Endothelial cell of umbilical vein (primary cell): ENCODE data around the gene GSTM3. TPM values are rescaled to one million over a fixed set of nuclear protein-coding genes. Genes with fewer than 3 reads are reported as not detected.
"Not testable (repeated sequence)": the region's sequence is repeated elsewhere in the genome, so short reads cannot be mapped to it uniquely, and the experiment has no call there.

Source experiments
- BruUV-seq: library from RNA; stranded (reverse); fragments of 400-500 nt; replicated peaks from 2 replicates; lab custom pipeline; 2021; lab: Mats Ljungman, UMichigan
- CTCF ChIA-PET: fragments of 300-600, 350-600 bp; sonication (Branson Sonifier 250); formaldehyde crosslinking; loops from one replicate; lab custom pipeline; 2021; ENCODE audit warnings: antibody characterized with exemption, inconsistent platforms; lab: Charles Lee
- POLR2A ChIA-PET: fragments of 300-600, 350-600 bp; sonication (Branson Sonifier 250); formaldehyde crosslinking; loops from one replicate; lab custom pipeline; 2021; ENCODE audit warnings: antibody characterized with exemption, inconsistent platforms; lab: Charles Lee
- DNase-seq: peaks from one replicate; pipeline ENCODE4 v3.0.0-alpha.2; 2011; ENCODE audit warnings: low read depth, low spot score
- FAIRE-seq: peaks from 2 replicates; lab custom pipeline; 2011; peaks lifted over from hg19 to GRCh38; lab: Jason Lieb, UNC
- H2AFZ ChIP-seq: 2 replicates; pipeline ENCODE4 v1.6.0; 2012; ENCODE audit warnings: low read depth, low read length, control low read depth, inconsistent platforms
- H3K27ac ChIP-seq: 2 replicates; pipeline ENCODE4 v1.5.1; 2011; ENCODE audit warnings: low read depth, mild to moderate bottlenecking, control low read depth, low read length, moderate library complexity; ENCODE audit not compliant: insufficient read depth
- H3K27me3 ChIP-seq, 2 experiments: 2 replicates each; pipeline versions ENCODE4 v1.6.0 to v1.6.1; 2011; ENCODE audit warnings: low read length in 2 of 2, mixed read lengths in 1 of 2; ENCODE audit not compliant: control insufficient read depth in 2 of 2, insufficient read depth in 2 of 2
- H3K36me3 ChIP-seq, 2 experiments: 2 replicates in 1 of 2; 3 replicates in 1 of 2; pipeline ENCODE4 v1.5.1; 2011; ENCODE audit warnings: low read length in 2 of 2, mild to moderate bottlenecking in 1 of 2, moderate library complexity in 1 of 2; ENCODE audit not compliant: control insufficient read depth in 2 of 2, insufficient read depth in 2 of 2; ENCODE audit errors: extremely low read depth in 1 of 2
- H3K4me1 ChIP-seq: 3 replicates; pipeline ENCODE4 v1.5.1; 2011; ENCODE audit warnings: mild to moderate bottlenecking, low read length; ENCODE audit not compliant: control insufficient read depth, insufficient read depth; ENCODE audit errors: extremely low read depth
- H3K4me2 ChIP-seq: 2 replicates; pipeline ENCODE4 v1.6.1; 2011; ENCODE audit warnings: low read length, control low read depth, mixed read lengths; ENCODE audit not compliant: insufficient read depth
- H3K4me3 ChIP-seq, 3 experiments: fragments of 200-600 bp in 1 of 3; sonication (generic), shearing (Covaris generic) in 1 of 3; replicated peaks in 1 of 3; 2 replicates each; pipeline ENCODE4 v1.5.1; 2011 to 2016; ENCODE audit warnings: control low read depth in 3 of 3, low read length in 3 of 3, mild to moderate bottlenecking in 2 of 3, inconsistent platforms in 1 of 3, low read depth in 1 of 3, moderate library complexity in 1 of 3; ENCODE audit not compliant: insufficient read depth in 1 of 3
- H3K79me2 ChIP-seq: 2 replicates; pipeline ENCODE4 v1.6.0; 2012; ENCODE audit warnings: low read length, inconsistent platforms; ENCODE audit not compliant: control insufficient read depth, insufficient read depth
- H3K9ac ChIP-seq: replicated peaks from 2 replicates; pipeline ENCODE3; 2011; ENCODE audit warnings: low read length, control low read depth; ENCODE audit not compliant: insufficient read depth; ENCODE audit errors: extremely low read depth
- H3K9me1 ChIP-seq: replicated peaks from 3 replicates; pipeline ENCODE4 v1.6.0; 2011; ENCODE audit warnings: mild to moderate bottlenecking, low read length; ENCODE audit not compliant: control insufficient read depth, insufficient read depth; ENCODE audit errors: extremely low read depth
- H3K9me3 ChIP-seq: replicated peaks from 2 replicates; pipeline ENCODE4 v1.5.1; 2012; ENCODE audit warnings: low read length, inconsistent platforms; ENCODE audit not compliant: control insufficient read depth, insufficient read depth
- H4K20me1 ChIP-seq: replicated peaks from 2 replicates; pipeline ENCODE3; 2011; ENCODE audit warnings: mild to moderate bottlenecking, low read length; ENCODE audit not compliant: control insufficient read depth, insufficient read depth; ENCODE audit errors: extremely low read depth
- EZH2 ChIP-seq: IDR thresholded peaks from 2 replicates; pipeline ENCODE4 v1.6.1; 2012; ENCODE audit warnings: borderline replicate concordance, low read depth, mild to moderate bottlenecking, moderate library complexity, low read length, inconsistent platforms; ENCODE audit not compliant: severe bottlenecking
- GATA2 ChIP-seq: IDR thresholded peaks from 2 replicates; pipeline ENCODE4 v1.7.0; 2011; ENCODE audit warnings: low read depth, mild to moderate bottlenecking, moderate library complexity, mixed read lengths, low read length; ENCODE audit not compliant: insufficient read length, insufficient read depth
- JUN ChIP-seq: IDR thresholded peaks from 2 replicates; pipeline ENCODE4 v1.6.1; 2011; ENCODE audit warnings: borderline replicate concordance, low read depth; ENCODE audit not compliant: insufficient read length, insufficient read depth
- MAX ChIP-seq: IDR thresholded peaks from 2 replicates; pipeline ENCODE4 v1.6.1; 2011; ENCODE audit not compliant: insufficient read depth, insufficient read length
- dilution Hi-C: fragments of 300-500 bp; cut with MboI; formaldehyde crosslinking; loops from one replicate; pipeline ENCODE4 v1.15.0; 2019; ENCODE audit warnings: low sequenced_read_pairs; ENCODE audit not compliant: extremely low pct_ligation_motif_present
- intact Hi-C: fragments of 100-400 bp; cut with micrococcal nuclease; formaldehyde crosslinking; loops from one replicate; pipeline ENCODE4 v1.10.0; 2022
- polyA plus RNA-seq, 4 experiments: library from polyadenylated mRNA; depleted of rRNA in 3 of 4; stranded (reverse) in 3 of 4; unstranded in 1 of 4; fragments of >200 nt; gene quantifications; 2 replicates each; pipeline versions ENCODE4 v1.2.1 to v1.2.3, GENCODE V29; 2011 to 2012; ENCODE audit warnings: missing spikeins in 1 of 4
- total RNA-seq: library from RNA; stranded (reverse); gene quantifications from 2 replicates; pipeline ENCODE4 v1.2.3, GENCODE V29; 2021

Gene GSTM3
- total and polyA plus RNA-seq, 2 donors (not counting 3 experiments of a cell fraction or from before 2014, with no cell fraction given), result 27.9 to 52.0 TPM

DNA sequence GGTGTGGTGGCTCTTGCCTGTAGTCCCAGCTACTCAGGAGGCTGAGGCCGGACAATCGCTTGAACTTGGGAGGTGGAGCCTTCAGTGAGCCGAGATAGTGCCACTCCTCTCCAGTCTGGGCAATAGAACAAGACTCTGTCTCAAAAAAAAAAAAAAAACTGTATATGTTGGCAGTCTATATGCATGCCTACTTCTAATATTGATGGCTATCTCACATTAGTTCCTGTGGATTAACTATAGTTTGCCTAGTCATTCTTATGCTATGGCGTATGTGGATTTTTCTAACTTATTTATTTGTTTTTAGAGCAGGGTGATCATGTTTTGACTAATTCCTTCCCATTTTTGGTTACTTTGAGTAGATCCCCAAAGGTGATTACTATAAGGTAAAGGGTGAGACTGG lies 43.8 kb downstream of the GSTM3 start:
- intact Hi-C loops (no loop called here), dilution Hi-C loops (no loop called here)
- no peak for DNase-seq
- H3K36me3 ChIP-seq, result no peaks in the 10 kb centered on the region
- H3K9ac ChIP-seq, result no peak overlapping the region
- H3K4me3 ChIP-seq, result no peak overlapping the region
- TF ChIP-seq MAX (no peak), GATA2 (no peak), EZH2 (no peak), JUN (no peak)
- no peaks in the 10 kb centered on the region for H3K9me3 ChIP-seq
- no peaks in the 10 kb centered on the region for H3K9me1 ChIP-seq
- no peaks in the 10 kb centered on the region for H3K79me2 ChIP-seq
- FAIRE-seq, result no peak
- CTCF ChIA-PET, result interaction anchor here (0.6 kb wide), 1 partner anchor 67 kb away, joined by 3 read pairs; no protein-coding TSS in a partner anchor
- no TSS peak for BruUV-seq
- H3K4me2 ChIP-seq, result no peak overlapping the region
- POLR2A ChIA-PET, result interaction anchor here (0.7 kb wide), 1 partner anchor 52 kb away, joined by 3 read pairs; no protein-coding TSS in a partner anchor
- no peaks in the 10 kb centered on the region for H3K27me3 ChIP-seq
- no peaks in the 10 kb centered on the region for H3K4me1 ChIP-seq
- no peak overlapping the region for H3K27ac ChIP-seq
- no peaks in the 10 kb centered on the region for H4K20me1 ChIP-seq
- H2AFZ ChIP-seq, result no peak overlapping the region

GRCh38 chr1:109695138-109695537 lies 45.7 kb downstream of the GSTM3 start:
- H2AFZ ChIP-seq, H3K27ac ChIP-seq, H3K27me3 ChIP-seq, BruUV-seq, intact Hi-C loops, H4K20me1 ChIP-seq, H3K9me3 ChIP-seq, H3K4me3 ChIP-seq, H3K36me3 ChIP-seq, H3K4me2 ChIP-seq, H3K79me2 ChIP-seq, H3K4me1 ChIP-seq, H3K9ac ChIP-seq, FAIRE-seq, dilution Hi-C loops, CTCF ChIA-PET, POLR2A ChIA-PET, H3K9me1 ChIP-seq, DNase-seq: not testable (repeated sequence)

DNA sequence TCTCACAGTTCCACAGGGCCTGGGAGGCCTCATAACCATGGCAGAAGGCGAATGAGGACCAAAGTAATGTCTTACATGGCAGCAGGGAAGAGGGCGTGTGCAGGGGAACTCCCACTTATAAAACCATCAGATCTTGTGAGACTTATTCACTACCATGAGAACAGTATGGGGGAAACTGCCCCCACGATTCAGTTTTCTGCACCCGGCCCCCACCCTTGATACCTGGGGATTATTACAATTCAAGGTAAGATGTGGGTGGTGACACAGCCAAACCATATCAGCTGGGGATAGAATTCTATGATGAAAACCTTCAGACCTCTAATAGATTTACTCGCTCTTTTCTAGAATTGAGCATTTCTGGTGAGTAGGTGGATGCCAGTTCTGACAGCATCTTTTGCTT lies 46.4 kb downstream of the GSTM3 start:
- POLR2A ChIA-PET, result not testable (repeated sequence)

More for the DNA sequence above, 46.4 kb downstream of the GSTM3 start:
- DNase-seq, H3K36me3 ChIP-seq, dilution Hi-C loops, H3K4me2 ChIP-seq, H3K9ac ChIP-seq, FAIRE-seq, intact Hi-C loops, H2AFZ ChIP-seq, H3K9me1 ChIP-seq, CTCF ChIA-PET, H4K20me1 ChIP-seq, H3K9me3 ChIP-seq, H3K4me3 ChIP-seq, H3K4me1 ChIP-seq, H3K27me3 ChIP-seq, H3K79me2 ChIP-seq, H3K27ac ChIP-seq, BruUV-seq: not testable (repeated sequence)
